GM10847 (cell line): ENCODE data around the gene C19orf85.

ENCODE experiments used
- POLR2A ChIP-seq: IDR thresholded peaks from 2 replicates; pipeline ENCODE4 v1.6.1; 2011; ENCODE audit not compliant: insufficient read length; ENCODE audit errors: extremely low read depth

C19orf85 gene

DNA sequence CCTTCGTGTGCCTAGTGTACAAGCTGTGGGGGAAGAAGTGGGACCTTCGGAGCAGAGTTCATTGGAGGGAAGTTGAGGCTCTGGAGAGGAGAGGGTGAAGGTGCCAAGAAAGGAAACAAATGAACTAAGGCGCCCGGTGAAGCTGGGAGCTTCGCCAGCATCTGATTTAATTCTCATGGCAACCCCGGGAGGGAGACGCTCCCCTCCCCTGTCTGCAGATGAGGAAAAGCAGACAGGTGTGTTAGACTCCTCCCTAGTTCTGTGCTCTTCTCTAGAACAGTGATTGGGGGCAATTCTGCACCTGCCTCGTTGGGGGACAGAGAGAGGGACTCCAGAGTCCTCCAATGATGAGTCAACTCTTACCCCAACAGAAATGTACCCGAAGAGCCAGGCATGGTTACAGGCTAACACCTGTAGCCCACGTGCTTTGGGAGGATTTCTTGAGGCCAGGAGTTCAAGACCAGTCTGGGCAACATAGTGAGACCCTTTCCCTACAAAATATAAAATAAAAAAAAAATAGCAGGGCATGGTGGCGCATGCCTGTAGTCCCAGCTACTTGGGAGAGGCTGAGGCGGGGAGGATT, 27.9 kb upstream of the C19orf85 start:
- TF ChIP-seq POLR2A, result no peak

GRCh38 chr19:55491546-55492360, 27.2 kb upstream of the C19orf85 start:
- no peak for TF ChIP-seq POLR2A

GRCh38 chr19:55490478-55491432, 26.2 kb upstream of the C19orf85 start:
- no peak for TF ChIP-seq POLR2A

DNA sequence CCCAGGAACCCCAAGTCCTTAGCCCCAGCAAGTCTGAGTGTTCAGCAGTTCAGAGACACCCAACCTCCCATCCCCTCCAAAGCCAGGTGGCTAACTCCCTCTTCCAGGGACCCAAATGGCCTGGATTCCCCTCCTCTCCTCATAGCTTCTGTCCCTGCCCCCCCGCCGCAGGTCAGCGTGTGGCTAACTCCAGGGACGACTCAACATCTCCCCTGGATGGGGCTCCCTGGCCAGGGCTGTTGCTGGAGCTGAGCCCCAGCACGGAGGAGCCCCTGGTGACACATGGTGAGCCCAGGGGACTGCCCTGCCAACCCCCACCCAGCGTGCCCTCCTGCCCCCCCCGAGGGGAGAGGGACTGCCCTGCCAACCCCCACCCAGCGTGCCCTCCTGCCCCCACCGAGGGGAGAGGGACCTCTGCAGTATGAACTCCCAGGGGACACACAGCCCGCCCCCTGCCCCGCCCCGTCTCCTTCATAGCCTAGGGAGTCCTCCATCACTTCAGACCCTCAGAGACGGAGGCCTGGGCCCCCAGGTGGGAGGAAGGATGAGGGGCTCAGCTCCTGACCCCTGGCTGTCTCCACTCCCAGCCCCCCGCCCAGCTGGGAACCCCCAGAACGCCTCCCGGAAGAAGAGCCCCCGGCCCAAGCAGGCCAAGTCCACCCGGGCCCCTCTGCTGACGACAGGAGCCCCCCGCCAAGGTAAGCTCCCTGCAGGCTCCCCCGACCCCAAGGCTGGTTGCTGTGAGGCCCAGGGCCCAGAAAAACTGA, 25.3 kb upstream of the C19orf85 start:
- TF ChIP-seq POLR2A, result no peak

DNA sequence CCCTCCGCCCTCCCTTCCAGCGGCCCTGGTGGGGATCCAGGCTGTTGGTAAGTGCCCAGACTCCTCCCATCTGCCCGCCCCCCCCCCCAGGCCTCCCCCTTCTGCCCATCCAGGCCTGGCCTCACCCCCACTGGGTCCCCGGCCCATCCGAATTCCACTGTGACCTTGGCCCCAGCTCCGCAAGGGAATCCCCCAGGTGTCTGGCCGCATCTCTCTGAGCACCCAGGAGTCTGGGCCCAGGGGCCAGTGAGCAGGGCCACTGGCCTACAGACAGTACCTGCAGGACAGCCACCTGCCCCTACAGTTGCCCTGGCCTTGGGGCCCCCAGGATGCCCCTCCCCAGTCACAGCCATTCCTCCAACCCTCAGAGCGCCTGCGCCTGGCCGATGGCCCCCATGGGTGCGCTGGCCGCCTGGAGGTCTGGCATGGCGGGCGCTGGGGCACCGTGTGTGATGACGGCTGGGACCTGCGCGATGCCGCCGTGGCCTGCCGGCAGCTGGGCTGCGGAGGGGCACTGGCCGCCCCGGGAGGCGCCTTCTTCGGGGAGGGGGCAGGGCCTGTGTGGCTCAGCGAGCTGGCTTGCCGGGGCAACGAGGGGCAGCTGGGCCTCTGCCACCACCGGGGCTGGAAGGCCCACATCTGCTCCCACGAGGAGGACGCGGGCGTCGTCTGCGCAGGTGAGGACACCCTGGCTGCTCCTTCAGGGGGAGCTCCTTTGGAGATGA, 24.6 kb upstream of the C19orf85 start:
- no peak for TF ChIP-seq POLR2A

DNA sequence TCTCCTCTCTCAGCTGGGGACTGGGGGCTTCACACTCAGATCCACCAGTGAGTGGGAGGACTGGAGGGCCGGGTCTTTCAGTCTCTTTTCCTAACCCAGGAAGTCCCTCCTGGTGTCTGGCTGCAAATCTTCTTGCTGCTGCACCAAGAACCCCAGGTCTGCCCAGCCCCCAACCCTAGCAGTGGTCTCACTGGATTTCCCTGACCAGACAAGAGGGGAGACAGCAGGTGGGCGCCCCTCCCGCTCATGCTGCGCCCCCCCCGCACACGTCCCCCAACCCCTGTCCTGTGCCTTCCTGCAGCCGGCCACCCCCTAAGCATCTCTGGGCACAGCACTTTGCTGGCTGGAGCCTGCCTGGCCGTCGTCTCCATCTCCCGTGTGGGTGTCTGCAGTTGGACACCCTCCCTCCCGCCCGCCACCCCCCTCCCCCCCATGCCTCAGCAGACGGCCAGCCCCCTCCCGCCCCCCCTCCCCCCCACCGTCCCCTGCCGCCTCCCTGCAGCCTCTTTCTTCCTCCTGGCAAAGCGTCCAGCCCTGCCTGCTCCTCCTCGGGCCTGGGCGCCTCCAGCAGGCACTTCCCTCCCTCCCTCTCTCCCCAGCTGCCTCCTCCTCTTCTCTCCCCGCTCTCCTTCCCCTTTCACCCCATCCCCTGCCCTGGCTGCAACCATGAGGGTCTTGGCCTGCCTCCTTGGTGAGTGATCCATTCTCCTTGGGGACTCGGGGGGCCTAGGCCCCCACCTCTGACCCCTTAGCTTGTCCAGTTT, 23.6 kb upstream of the C19orf85 start, which contains the start of gene SSC5D:
SSC5D (plus strand) TSS at position 513 of the 764 bp plus-strand sequence; CDS start at position 667, 154 bp downstream.
- no peak for TF ChIP-seq POLR2A

DNA sequence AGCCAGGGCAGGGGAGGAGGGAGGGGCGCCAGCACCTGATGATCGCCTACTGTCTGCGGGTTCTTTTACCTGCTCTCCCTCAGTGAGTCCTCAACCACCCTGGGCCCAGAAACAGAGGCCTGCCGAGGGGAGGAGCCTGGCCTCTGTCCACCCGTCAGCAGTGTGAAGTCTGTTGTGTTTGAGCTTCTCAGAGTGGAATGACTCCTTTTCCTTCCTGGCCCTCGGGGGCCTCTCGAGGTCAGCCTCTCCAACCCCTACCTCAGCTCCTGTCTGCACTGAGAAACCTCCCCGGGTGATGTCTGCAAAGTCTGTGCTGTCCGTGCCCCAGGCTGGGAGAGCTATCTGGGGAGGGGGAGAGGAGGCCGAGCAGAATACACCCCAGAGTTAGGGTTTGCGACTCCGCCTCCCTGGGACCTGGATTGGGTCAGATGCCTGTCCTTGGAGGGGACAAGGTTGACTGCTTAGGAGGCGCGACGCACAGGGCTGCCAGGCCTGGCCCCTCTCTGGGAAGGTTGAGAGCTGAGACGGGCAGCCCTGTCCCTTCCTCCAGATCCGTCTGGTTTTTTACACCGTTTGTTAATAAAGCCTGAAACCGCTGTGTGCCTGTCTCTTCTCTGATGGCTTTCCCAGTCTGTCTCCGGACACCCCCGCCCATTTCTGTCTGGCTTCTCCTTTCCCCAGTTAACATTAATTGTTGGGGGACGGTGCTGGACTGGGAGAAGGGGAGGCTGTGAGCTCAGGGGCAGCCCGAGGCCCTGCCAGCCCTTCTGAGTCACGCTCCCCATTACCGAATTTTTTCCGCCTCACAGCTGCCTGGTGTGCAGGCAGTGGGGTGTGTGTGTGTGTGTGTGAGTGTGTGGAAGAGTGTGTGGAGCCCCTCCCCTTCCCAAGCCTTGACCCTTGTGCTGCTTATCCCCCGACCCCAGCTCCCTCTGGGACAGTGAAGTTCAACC, 22.7 kb upstream of the C19orf85 start:
- TF ChIP-seq POLR2A, result no peak

DNA sequence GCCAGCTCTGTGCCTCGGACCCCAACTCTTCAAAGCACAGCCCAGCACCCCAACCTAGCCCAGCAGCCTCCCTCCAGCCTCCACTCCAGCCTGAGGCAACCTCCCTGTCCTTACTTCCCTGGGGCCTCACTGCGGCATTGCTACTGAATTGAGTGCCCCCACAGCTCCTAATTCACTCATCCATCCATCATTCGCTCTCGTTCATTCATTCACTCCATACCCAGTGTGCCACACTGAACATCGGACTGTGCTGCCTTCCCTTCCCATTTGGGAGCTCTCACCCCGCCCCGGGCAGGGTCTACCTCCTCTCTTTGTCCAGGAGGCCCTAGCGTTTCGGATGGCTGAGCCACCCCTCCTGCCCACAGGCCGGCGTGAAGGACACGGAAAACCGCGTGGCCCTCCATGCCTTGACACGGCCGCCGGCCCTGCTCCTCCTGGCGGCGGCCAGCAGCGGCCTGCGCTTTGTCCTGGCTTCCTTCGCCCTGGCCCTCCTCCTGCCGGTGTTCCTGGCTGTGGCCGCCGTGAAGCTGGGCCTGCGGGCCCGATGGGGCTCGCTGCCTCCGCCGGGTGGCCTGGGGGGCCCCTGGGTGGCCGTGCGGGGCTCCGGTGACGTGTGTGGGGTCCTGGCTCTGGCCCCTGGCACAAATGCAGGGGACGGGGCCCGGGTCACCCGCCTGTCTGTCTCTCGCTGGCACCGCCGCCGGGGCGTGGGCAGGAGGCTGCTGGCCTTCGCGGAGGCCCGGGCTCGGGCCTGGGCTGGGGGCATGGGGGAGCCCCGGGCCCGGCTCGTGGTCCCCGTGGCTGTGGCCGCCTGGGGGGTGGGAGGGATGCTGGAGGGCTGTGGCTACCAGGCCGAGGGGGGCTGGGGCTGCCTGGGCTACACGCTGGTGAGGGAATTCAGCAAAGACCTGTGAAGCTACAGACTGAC, 21.8 kb upstream of the C19orf85 start:
- no peak for TF ChIP-seq POLR2A

GRCh38 chr19:55485439-55486011, 21.0 kb upstream of the C19orf85 start:
- no peak for TF ChIP-seq POLR2A

DNA sequence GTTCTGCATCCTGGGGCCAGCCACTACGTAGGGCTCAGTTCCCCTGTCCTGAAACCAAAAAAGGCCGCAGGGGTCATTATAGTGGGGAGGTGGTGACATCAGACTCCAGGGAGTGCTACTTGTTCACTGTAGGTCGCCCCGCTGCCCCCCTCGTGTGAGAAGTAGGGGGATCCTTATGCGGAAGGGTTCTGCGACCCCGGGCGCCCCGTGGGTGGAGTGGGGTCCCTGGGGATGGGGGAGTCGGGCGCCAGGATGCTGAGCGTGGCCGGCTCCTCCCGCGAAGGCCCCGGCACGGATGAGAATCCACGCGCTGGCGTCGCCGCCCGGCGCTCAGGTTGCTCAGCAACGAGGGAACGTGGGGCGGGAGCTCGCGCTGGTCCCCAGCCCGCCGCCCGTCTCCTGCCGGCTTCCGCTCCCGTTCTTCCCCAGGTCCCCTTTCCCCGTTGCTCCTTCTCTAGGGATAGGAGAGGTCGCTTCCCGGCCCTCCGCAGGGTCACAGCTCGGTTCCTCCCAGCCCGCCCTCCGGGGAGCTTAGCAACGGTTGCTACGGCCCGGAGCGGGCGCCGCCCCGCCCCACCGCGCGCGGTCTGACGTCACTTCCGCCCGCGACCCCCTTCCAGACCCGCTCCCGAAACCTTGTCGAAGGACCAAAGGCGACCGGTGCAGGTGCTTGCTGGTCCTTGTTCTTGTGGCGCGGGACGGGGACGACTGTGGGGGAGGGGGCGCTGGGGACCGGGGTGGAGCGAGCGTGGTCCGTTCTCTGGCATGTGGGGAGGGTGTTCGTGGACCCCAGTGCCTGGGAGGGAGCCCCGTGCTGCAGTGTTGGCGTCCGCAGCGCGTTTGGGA, 20.3 kb upstream of the C19orf85 start, which contains the start of gene NAT14:
NAT14 (plus strand) TSS at position 596 of the 846 bp plus-strand sequence. CDS start 521 bp downstream, outside the sequence.
- peak; percentile 31 for TF ChIP-seq POLR2A
